Uterus (tissue), 4 donors: ENCODE measurements around the gene SNX15. TPM values are rescaled to one million over a fixed set of nuclear protein-coding genes. Genes with fewer than 3 reads are reported as not detected.

Experiments used
- DNase-seq, 2 donors: peaks; one replicate each; pipeline ENCODE4 v3.0.0-alpha.2; 2019 to 2020
- H3K27ac ChIP-seq, 2 donors: fragments of 200-600 bp; sonication (generic); 1 replicate in 1 of 2; 2 replicates in 1 of 2; pipeline ENCODE4 v1.5.1; 2016 to 2018
- H3K27me3 ChIP-seq, 2 donors: fragments of 200-600 bp; sonication (generic); one replicate each; pipeline ENCODE4 v1.5.1; 2018 to 2019; ENCODE audit warnings: control low read depth in 1 of 2
- H3K36me3 ChIP-seq, 2 donors: fragments of 200-600 bp; sonication (generic); one replicate each; pipeline ENCODE4 v1.5.1; 2019; ENCODE audit warnings: control low read depth in 1 of 2
- H3K4me1 ChIP-seq, 2 donors: fragments of 200-600 bp; sonication (generic); one replicate each; pipeline ENCODE4 v1.5.1; 2018 to 2019; ENCODE audit warnings: control low read depth in 1 of 2
- H3K4me3 ChIP-seq, 2 donors: fragments of 200-600 bp; sonication (generic); 1 replicate in 1 of 2; 2 replicates in 1 of 2; pipeline ENCODE4 v1.5.1; 2018 to 2019; ENCODE audit warnings: mild to moderate bottlenecking in 1 of 2
- H3K9me3 ChIP-seq, 2 donors: fragments of 200-600 bp; sonication (generic); one replicate each; pipeline ENCODE4 v1.5.1; 2019; ENCODE audit warnings: control low read depth in 1 of 2
- POLR2A ChIP-seq, 2 donors: fragments of 450-650 bp; IDR thresholded peaks; one replicate each; pipeline ENCODE4 v1.6.1; 2016; ENCODE audit warnings: antibody characterized with exemption in 2 of 2, mild to moderate bottlenecking in 1 of 2, moderate library complexity in 1 of 2
- intact Hi-C: fragments of 100-400 bp; cut with DNase I; formaldehyde crosslinking; loops from one replicate; pipeline ENCODE4 v1.15.1; 2023; ENCODE audit warnings: low total_unique reads
- total RNA-seq, 4 donors: library from RNA; depleted of rRNA in 3 of 4; stranded (reverse); fragments of >200 nt in 3 of 4; gene quantifications; one replicate each; pipeline versions ENCODE4 v1.1.0 to v1.2.4, GENCODE V29; 2014 to 2023
- TF ChIP-seq, protein P1 (sequence below), 4 experiments: fragments of 200-600 bp in 2 of 4; fragments of 450-650 bp in 2 of 4; sonication (generic) in 2 of 4; IDR thresholded peaks; one replicate each; pipeline ENCODE4 v1.5.1; 2016 to 2019; ENCODE audit warnings: antibody characterized with exemption in 4 of 4, mild to moderate bottlenecking in 2 of 4, moderate library complexity in 1 of 4
- donor health status: DM: yes; HTN: yes; CAD: no.

SNX15 gene
- total RNA-seq, 4 donors from 2014 or later = 13.1 to 27.6 (median 20.6) TPM

DNA sequence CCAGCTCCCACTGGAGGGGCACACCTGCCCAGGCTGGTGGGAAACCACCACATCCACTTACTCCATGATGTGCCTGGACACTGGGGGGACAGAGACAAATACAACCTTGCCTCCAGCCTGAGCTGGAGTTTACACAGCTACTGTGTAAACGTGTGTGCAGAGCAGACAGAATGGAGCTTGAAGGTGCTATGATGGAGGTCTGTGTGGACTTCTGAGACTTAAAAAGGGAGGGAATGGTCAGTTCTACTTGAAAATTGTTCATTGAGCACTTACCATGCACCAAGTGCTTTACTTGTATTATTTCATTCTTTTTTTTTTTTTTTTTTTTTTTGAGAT, 45.4 kb downstream of the SNX15 start:
- Histone ChIP-seq H3K36me3 (no peaks in the 10 kb centered on the region), H3K4me3 (no peak overlapping the region), H3K4me1 (no peaks in the 10 kb centered on the region), H3K9me3 (no peaks in the 10 kb centered on the region), H3K27me3 (no peaks in the 10 kb centered on the region), H3K27ac (no peak overlapping the region)
- DNase-seq = no peak
- no peak for TF ChIP-seq POLR2A (IDR thresholded peaks at IDR 0.05)
- TF ChIP-seq, protein P1, sequence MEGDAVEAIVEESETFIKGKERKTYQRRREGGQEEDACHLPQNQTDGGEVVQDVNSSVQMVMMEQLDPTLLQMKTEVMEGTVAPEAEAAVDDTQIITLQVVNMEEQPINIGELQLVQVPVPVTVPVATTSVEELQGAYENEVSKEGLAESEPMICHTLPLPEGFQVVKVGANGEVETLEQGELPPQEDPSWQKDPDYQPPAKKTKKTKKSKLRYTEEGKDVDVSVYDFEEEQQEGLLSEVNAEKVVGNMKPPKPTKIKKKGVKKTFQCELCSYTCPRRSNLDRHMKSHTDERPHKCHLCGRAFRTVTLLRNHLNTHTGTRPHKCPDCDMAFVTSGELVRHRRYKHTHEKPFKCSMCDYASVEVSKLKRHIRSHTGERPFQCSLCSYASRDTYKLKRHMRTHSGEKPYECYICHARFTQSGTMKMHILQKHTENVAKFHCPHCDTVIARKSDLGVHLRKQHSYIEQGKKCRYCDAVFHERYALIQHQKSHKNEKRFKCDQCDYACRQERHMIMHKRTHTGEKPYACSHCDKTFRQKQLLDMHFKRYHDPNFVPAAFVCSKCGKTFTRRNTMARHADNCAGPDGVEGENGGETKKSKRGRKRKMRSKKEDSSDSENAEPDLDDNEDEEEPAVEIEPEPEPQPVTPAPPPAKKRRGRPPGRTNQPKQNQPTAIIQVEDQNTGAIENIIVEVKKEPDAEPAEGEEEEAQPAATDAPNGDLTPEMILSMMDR (IDR thresholded peaks at IDR 0.05) = no peak
- intact Hi-C loops = no loop called here

DNA sequence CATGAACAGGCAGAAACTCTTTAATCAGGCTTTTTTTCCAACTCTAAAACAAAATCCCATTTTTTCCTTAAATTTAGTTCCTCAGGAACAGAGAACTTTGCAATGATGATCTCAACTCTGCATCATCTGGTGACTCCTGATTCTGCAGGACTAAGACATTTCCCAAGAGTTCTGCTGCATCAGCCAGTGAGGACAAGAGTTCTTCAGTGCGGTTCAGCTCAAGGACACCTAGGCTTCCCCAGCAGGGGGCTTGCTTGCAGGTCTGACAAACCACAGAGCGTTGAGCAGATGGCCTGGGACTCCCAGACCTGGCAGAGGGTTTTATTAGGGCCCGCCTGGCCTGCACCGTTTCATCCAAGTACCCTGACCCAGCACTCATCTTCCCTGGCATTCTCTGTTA, 50.2 kb downstream of the SNX15 start:
- no peak overlapping the region for H3K27ac ChIP-seq
- H3K4me3 ChIP-seq = no peak overlapping the region
- no peaks in the 10 kb centered on the region for H3K9me3 ChIP-seq
- TF ChIP-seq, protein P1 (IDR thresholded peaks at IDR 0.05) = no peak
- no peak for TF ChIP-seq POLR2A (IDR thresholded peaks at IDR 0.05)
- no peaks in the 10 kb centered on the region for H3K4me1 ChIP-seq
- no peaks in the 10 kb centered on the region for H3K27me3 ChIP-seq
- DNase-seq = no peak
- intact Hi-C loops = no loop called here
- H3K36me3 ChIP-seq = no peaks in the 10 kb centered on the region

DNA sequence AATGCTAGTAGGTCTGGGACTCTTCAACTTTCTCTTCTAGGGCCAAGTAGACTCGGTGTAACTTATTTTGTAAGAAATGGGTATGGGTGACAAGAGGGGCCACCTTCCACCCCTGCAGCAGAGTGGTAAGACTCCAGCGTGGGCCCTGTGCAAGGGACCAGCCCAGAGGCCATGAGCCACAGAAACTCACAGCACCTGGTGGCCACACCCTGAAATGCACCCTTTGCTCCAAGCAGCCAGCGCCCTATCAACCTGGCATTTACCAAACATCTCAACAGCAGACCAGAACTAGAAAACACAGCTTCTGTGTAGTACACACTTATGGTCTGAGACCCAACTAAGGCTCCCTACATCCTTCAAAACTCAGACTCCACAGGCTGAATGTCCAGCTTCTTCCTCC, 50.9 kb downstream of the SNX15 start:
- Histone ChIP-seq H3K27ac (no peak overlapping the region), H3K9me3 (no peaks in the 10 kb centered on the region), H3K27me3 (no peaks in the 10 kb centered on the region), H3K36me3 (no peaks in the 10 kb centered on the region), H3K4me1 (no peaks in the 10 kb centered on the region), H3K4me3 (no peak overlapping the region)
- TF ChIP-seq, protein P1 (IDR thresholded peaks at IDR 0.05) = peak in 3 of 4 experiments; percentile 15 to 38 (median 33)
- no peak for TF ChIP-seq POLR2A (IDR thresholded peaks at IDR 0.05)
- intact Hi-C loops = no loop called here
- DNase-seq = no peak

DNA sequence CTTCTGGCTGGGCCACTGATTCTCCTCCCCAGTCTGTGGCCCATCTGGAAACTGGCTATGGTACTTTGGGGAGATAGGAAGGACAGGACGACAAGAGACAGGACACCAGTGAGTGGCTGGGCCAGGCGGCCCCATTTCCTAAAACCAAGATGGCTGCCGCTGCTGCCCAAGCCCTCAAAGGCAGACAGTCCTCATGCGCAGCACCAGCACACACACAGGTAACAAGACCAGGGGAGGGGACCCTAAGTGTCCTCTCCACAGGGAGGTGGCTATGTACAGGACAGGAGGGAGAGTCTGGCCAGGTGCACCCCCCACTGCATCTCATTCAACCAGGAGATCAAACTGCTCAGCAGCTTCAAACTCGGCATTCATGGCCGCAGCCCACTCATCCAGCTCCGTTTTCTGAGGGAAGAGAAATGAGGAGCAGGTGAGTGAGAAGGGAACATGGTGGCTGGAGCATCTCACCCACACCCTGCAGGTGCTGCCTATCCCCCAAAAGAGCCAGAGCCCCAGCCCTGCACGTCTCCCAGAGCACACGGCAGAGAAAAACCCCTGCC, 51.6 kb downstream of the SNX15 start:
- no peak for TF ChIP-seq POLR2A (IDR thresholded peaks at IDR 0.05)
- TF ChIP-seq, protein P1 (IDR thresholded peaks at IDR 0.05) = no peak
- Histone ChIP-seq H3K27me3 (no peaks in the 10 kb centered on the region), H3K36me3 (no peaks in the 10 kb centered on the region), H3K27ac (no peak overlapping the region), H3K4me1 (no peaks in the 10 kb centered on the region), H3K9me3 (no peaks in the 10 kb centered on the region), H3K4me3 (no peak overlapping the region)
- intact Hi-C loops = no loop called here
- DNase-seq = no peak

DNA sequence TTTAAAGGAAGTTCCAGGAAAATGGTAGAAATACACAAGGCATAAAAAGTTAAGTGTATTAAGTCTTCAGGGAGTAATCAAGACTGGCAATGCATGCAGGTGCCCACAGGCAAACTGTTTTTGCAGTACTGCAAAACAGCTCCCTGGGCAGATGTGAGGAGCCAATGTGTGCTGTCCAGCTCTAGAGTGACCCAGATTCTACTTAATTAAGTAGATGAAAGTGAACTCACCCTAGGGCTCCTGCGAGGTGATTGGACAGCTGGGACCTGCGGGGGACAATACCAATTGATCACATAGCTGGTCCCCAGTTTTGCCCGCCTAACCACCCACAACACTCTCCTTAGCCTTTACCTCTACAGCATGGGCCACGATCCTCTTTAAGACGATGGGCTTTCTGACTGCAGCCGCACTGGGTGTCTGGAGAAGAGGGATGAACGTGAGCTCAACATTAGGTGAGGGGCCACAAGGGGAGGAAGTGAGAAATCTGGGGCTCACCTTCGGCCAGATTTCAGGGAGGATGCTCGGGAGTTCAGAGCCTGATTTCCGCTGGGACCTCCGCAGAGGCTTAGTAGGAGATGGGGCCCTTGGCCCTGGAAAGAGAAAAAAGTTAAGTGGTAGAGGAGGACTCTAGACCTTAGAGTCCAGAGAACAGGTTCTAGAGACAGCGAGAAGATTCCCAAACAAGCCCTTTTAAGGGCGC, 56.0 kb downstream of the SNX15 start:
- no peak for DNase-seq
- H3K36me3 ChIP-seq = no peaks in the 10 kb centered on the region
- H3K9me3 ChIP-seq = no peaks in the 10 kb centered on the region
- intact Hi-C loops = no loop called here
- peak overlapping the region; percentile 53 to 83 for H3K4me3 ChIP-seq
- H3K4me1 ChIP-seq = peaks cover 0 to 6% of the 10 kb centered on the region in 2 donors
- no peaks in the 10 kb centered on the region for H3K27me3 ChIP-seq
- TF ChIP-seq, protein P1 (IDR thresholded peaks at IDR 0.05) = no peak
- no peak for TF ChIP-seq POLR2A (IDR thresholded peaks at IDR 0.05)
- H3K27ac ChIP-seq = peak overlapping the region; percentile 82 to 96
